CD4-positive, alpha-beta T cell treated with Interleukin-17A for 4 hours (primary cell): ENCODE measurements around the gene UNC119B.

ENCODE experiments used
- DNase-seq: peaks from one replicate; pipeline ENCODE4 v3.0.0-alpha.2; 2020; ENCODE audit warnings: mixed read lengths

Gene UNC119B

DNA sequence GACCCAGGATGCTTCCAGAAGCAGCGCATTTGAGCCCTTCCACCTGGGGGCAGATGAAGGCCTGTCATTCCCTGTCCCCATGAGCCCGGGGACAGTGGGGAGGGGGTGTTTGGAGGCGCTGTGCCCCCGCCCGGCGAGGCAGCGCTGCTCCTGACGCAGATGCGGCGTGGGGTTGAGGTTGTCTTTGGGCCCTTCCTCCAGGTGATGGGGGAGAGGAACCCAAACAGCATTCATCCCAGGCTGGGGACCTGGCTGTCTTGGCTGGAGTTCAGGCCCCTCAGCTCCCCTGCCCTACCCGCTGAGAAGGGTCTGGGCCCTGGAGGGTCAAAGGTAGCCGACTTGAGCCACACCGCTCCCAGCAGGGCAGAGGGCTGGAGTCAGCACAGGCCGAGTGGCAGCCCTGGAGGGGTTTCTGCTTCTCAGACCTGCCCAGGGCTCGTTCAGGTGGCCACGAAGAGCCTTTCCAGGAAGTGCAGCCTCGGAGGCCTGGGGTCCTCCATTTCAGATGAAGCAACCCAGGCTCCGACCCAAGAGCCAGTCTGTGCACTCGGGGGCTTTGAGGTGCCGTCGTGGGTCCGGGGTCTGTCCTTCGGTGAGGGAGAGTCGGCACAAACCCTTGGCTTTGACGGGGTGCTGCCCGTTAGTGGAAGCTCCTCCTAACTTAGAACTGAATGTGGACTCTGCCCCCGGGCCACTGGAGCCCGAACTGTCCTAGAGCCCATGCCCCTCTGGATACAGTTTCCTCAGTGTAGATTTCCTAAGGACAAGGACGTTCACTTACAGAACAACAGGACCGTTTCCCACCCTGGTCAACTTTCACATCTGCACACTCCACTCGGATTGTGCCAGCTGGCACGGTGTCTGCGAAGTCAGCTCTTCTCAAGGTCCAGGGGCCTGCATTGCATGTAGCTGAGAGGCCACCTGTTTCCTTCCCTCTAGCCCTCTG, 31.5 kb downstream of the UNC119B start:
- DNase-seq = no peak

DNA sequence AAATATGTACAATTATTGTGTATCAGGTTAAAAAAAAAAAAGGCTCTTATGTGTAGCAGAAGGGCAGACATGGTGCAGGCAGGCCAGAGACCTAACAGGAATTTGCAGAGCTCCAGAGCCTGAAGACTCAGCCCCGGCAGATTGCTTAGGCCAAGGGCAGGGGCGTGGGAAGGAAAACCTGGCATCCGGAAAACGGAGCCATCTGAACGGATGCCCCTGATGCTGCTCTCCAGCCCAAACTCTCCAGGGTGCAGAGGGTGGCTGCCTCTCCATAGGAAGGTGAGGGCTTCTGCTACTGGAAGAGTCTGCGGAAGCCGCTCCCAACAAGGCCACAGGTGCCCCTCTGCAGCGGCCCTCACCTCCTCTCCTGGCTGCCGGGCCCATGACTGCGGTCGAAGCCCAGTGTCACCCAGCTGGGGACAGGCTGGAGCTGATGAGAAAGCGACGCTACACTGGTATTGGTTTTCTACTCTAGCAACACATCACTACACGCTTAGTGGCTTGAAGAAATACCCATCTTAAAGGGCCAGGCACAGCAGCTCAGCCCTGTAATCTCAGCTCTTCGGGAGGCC, 34.8 kb downstream of the UNC119B start:
- no peak for DNase-seq

DNA sequence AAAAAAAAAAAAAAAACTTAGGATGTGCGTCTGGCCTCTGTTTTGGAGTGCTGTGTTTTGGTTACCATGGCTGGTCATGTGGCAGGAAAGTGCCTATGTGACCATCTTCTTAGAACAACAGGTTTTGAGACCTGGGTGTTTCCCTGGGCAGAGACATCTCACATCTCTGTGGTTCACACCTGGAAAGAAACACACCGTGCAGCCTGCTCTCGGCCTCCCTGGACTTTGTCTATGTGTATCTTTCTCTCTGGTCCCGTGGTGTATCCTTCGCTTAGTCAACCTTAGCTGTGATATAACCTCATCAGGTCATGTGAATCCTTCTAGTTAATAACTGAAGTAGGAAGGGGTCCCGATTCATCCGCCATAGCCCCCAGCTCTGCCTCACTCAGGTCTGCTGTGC, 38.0 kb downstream of the UNC119B start:
- DNase-seq = no peak

DNA sequence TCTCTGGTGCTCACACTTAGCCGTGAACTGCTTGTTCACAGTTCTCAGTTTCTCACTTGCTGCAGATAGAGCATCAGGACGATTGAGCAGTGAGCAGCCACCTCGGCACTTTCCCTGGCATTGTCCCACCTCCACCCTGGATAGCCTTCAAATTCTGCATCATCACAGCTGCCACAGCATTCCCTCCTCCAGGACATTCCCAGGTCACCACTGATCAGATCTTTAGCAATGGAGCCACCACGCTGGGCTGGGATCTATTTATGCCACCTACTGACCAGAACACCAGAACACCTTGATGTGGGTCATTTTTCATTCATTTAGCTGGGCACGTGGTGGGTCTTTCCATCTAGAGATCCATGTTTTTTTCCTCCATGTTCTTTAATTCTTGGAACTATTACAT, 39.0 kb downstream of the UNC119B start:
- no peak for DNase-seq

DNA sequence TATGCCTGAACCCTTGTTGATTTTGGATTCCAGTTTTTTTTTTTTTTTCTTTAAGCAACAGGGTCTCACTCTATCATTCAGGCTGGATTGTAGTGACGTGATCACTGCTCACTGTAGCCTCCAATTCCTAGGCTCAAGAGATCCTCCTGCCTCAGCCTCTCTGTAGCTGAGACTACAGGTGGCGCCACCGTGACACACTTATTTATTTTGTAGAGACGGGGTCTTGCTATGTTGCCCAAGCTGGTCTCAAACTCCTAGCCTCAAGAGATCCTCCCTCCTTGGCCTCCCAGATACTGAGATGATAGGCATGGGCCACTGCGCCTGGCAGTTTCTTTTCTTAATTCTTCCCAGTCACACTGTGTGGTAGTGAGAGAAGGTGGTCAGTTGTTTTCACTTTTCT, 40.5 kb downstream of the UNC119B start:
- no peak for DNase-seq

DNA sequence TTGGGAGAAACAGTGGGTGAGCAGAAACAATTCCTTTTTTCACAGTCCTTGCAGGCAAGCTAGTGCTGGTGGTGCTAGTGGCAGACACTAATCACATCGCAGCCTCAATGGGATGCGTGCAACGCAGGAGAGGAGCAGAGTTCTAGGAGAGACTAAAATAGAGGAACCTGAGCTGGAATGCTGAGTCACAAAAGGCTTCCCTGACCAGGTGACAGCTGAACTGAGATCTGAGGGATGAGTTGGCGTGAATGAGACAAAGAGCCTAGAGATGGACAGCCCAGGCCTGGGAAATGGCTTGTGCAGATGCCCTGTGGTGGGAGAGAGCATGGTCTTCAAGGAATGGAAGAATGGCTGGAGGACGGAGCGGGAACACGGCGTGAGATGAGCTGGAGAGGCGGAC, 41.1 kb downstream of the UNC119B start:
- DNase-seq = no peak

DNA sequence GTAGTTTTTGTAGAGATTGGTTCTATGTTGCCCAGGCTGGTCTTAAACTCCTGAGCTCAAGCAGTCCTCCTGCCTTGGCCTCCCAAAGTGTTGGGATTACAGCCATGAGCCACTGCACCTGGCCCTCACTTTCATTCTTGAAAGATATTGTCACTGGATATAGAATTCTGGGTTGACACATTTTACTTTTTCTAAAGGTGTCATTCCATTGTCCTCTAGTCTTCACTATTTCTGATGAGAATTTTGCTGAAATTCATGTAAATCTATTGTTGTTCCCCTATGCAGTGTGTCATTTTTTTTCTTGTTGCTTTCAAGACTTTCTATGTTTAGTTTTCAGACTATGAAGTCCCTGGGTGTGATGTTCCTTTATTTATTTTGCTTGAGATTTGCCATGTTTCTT, 44.5 kb downstream of the UNC119B start:
- no peak for DNase-seq

DNA sequence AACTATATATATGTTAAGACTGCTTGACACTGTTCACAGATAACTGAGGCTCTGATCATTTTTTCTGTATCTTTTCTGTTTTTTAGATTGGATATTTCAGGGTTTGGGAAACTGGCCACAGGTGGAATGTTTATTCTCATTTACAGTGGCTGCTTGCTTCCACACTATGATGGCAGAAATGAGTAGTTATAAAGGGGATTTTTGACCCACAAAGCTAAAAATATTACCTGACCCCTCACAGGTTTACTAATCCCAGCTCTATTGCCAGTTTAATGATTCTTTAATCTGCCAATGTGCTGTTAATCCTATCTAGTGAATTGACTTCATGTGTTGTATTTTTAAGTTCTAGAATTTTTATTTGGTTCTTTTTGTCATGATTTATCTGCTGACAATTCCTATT, 45.0 kb downstream of the UNC119B start:
- DNase-seq = no peak

DNA sequence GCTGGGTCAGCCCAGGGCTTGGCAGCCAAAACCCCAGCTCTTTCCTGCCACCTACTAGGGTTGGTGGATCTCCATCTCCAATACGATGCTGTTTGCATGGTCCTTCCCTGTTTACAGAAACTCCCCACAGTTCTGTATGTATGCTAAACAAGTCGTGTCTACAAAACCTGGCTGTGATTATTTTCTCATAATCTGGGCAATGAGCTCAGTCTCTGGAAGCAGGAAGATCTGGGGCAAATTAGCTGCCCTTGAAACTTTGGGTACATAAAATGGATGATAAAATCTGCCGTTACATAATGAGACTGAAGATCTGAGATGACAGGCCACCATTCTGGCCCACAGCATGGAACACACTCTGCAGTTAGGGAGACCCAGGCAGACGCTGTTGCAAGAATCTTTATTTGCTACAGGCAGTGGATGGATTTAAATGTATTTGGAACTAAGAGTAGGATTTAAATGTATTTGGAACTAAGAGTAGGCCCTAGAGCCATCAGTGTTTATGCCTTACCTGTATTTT, 47.0 kb downstream of the UNC119B start:
- DNase-seq = no peak

DNA sequence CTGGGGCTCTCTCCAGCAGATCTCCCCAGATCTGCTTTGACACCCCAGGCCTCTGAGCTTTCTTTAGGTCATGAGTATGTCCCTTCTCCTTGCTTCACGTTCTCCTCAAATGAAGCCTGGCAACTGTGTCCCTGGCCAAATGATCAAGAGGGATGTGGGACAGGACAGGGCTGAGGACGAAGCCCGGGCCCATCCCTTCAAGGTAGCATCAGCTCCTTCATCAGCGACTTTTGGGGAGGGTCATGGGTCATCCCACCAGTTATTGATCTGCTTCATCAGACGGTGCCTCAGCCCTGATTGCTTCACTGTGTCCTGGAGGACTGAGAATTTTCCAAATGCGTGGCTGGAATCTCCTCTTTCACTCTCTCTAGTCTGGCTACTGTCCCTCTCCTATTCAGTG, 47.7 kb downstream of the UNC119B start:
- DNase-seq = no peak

DNA sequence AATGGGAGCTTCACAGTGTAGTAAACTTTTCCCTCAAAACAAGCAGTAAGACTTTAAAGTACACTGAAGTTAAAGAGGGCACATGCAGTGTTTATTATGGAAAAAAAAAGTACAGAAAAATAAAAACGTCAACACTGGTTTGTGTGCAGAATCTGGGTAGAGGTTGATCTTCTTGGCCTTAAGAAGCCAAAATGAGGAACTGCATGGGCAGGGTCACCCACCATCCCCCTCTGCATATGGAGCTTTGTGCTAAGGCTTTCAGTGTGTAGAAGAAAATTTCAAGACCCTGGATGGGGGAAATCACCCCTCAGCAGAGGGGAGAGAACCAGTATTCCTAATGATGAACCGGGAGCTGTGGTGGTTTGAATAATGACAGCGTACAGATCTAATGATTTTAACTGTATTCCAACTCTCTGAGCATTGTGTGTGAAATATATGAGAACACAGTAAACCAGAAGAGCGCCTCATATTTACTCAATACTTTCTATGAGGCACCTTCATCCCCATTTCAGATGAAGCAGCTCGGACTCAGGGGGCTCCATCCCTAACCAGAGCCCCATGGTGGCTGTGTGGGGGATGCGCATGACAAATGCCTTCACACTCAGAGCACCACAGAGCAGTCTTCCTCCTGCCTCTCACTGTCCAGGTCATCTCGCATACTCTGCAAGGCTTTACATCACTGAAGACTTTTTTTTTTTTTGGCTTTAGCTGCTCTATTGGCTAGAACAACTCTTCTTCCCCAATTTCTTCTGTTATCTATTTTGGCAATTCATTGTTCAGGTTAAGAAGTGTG, 48.7 kb downstream of the UNC119B start:
- no peak for DNase-seq

DNA sequence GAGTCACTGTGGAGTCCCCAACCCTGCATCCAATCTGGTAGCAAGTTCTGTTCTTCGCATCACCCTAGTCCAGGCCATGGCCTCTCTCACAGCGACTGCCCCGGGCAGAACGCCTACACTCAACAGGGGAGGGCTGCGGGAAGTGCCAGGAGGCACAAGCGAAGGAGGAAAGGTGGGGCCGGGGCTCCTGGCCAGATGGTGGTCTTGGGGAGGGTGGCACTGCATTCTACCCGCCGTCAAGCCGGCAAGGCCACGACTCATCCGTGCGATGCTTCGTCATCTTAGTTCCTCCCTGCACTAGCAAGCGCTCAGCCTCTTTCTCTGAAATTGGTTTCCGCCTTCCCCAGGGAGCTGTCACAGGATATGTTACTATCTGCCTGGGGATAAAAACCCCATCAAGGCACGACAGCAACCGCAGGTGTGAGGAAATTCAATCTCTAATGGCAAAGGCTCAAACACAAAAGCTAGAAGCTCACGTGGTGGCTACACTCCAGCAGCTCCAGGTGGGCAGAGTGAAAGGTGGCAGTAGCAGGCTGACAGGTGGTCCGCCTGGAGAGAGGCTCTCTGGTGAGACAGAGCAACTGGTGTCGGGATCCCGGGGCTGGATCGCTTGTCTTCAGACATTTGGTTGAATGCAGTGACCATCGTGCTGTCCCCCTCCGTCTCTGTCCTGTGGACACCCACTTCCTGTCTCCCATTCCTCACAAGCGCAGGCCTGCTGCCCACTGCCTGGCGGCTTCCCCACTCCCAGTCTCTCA, 49.5 kb downstream of the UNC119B start:
- peak; percentile 14 for DNase-seq

DNA sequence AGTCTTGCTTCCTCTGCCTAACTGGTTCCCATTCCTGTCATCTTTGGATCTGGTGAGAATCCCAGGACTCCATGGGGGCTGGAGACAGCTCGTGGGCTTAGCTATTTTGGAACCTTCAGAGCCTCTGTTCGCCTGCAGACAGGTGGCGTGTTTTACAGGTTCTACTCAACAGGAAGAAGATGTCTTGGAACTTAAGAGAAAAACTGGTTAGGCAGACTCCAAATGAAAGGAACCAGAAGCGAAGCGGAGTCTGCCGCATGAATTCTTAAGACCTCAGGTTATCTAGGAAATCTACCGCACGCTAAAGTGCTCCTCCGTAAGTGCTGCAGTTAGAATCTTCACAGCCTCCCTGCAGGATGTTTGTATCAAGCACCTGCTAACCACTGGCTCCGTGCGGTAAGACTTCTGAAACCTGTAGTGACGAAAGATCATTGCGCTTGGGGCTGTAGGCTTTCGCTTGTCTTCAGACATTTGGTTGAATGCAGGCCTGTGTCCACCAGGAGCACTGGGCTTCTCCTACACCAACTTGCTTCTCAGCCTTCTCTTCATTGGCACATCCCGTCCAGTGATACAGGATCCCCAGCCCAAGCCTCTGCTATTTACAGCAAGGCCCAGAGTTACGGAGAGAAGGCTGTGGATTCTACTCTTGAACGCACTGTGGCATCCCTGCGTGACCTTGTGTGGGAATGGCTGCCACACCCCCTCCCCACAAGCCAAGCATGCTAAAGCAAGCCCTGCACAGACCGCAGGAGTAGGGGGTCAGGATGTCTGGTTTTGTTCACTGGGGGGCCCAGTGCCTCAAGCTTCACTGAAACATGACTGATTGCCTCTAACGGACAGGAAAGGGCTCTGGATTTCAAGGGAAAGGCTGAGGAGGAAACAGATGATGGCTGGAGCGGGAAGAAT, 50.3 kb downstream of the UNC119B start:
- peak; percentile 42 for DNase-seq

DNA sequence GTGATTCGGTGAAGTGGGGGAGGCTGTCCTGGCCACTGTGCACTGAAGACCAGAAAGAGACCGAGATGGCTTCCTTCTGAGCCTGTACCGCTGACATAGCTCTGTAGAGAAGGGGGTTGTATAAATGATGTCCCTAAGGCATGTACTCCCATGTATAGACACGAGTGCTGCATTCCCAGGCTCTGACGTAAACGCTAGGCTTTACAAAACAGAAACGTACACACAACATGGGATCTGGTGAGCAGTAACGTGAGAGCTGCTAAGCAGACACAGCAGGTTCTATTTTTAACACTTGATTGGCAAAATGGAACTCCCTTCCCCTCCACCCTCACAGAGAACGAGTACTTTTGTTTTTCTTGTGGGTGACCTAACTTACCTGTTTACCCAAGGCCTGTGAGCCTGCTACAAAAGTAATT, 51.3 kb downstream of the UNC119B start:
- DNase-seq = no peak

DNA sequence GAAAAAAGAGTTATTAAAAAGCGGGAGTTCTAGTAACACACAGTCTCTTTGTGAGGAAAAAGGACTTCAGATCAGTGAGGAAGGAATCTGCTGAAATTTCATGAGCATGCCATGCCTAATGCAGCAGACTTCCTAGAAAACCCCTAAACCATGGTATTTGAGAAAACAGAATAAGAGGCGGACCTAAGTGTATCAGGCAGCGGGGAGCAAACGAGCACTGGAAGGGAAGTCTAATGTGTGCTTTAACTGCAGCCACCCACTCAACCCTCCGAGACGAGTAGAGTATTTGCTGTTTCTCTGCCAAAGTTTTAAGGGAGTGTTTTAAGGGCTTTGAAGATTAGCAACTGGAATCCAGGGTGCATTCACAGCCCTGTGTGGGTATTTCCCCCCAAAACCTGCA, 51.8 kb downstream of the UNC119B start:
- no peak for DNase-seq

DNA sequence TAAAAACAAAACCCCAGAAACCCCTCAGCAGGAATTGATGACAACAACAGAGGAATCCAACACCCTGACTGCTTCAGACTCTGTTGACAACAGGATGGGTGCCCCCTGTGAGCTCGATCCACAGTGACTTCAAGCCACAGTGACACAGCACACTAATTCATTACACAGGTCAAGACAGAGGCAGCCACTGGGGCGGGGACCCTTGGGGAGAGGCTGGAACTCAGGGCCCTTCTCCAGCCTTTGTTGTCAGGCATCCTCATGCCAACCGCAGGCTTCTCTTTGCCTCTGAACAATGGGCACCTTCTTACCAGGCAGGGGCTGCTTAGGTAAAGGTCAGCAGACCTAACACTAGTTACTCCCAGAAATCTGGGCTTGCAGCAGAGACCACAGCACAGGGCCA, 53.0 kb downstream of the UNC119B start:
- no peak for DNase-seq

DNA sequence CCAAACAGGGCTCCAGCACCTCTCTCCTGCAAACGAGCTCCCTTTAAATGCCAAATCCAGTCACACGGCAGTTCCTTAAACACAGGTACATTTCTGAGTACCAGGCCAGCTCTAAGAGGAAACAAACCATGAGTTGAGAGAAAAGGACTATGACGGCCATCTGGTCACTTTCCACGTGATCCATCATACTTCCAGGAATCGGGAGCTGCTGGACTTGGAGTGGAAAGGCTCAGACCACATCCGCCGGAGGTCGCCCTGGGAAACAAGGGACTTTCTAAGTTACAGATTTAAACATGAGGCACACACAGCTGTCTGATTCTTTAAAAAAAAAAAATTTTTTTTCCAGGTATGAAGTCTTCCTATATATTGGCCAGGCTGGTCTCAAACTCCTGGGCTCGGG, 54.6 kb downstream of the UNC119B start:
- DNase-seq = no peak

DNA sequence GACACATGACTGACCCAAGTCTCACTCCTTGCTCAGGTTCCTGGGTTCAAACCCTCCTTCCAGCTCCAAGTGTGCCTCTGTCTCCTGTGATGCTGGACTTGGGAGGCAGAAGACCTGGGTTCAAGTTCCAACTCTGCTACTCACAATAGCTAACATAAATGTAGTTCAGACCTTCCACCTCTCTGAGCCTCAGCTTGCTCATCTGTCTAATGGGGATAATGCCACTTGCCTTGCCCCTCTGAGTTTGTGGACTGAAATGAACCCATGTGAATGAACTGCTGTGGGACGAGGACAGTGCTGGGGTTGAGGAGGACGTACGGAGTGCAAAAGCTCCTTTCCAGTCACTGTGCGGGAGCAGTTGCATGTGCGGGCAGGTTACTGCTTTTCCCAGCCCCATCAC, 56.3 kb downstream of the UNC119B start:
- DNase-seq = no peak

DNA sequence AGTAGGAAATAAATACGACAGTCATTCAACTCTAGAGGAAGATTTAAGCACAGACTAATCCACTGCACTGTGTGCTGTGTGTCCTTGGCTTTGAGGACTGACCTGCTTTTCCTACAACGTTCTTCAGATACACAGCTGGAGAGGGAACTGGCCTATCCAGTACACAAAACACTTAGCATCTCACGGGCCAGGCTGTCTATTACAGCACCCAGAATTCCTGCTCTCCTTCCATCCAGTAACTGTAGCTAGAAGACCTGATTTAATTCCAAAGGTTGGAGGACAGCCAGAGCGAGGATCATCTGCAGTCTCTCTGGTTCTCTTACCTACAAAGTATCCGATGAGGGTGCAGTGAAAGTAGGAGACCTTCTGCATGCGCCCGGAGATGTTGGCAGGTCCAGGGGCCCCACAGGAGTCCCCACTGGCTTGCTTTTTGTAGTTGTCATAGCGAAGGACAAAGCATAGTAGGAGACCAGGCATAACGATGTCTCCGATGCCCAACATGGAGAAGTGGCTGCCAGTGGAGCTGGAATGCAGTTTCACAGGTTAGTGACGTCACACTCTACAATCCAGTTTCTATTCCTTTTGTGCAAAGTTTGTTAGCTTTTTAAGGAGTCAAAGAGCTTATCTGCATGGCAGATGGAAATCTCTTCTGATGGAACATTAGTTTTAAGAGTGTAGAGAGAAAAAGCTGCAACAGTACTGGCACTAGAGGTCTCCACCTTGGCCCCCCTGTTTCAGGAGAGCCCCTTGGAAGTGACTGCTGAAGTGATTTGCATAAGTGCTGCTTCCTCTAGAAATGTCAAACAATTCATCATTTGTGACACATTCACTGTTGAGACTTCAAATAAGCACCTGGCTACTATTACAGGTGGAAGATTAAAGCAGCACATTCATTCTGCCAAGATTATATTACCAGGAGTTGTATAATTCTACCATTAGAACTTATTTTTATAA, 57.1 kb downstream of the UNC119B start:
- no peak for DNase-seq

DNA sequence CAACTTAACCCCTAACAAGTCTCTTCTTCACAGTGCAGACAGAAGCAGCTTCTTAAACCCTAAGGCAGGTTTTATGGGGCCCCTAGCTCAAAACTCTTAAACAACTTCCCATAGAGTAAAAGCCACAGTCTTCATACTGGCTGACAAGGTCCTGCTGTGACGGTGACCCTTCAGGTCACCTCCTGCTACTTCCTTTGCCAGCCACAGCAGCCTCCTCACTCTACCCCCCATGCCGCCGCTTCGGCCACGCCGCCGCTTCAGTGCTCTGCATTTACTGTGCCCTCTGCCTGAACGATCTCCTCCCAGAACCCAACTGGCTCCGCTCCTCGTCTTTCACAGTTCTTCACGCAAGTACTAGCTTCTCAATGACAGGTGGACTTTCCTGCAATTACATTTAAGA, 60.8 kb downstream of the UNC119B start:
- no peak for DNase-seq
